GM23338 (cell line): ENCODE measurements around the gene NRCAM. TPM values are rescaled to one million over a fixed set of nuclear protein-coding genes. Genes with fewer than 3 reads are reported as not detected.

Source experiments
- ATAC-seq: fragments of 200-7000 bp; cut with Tn5 transposase; 3 replicates; pipeline ENCODE4 v1.9.1; 2020
- DNase-seq: peaks from one replicate; pipeline ENCODE4 v3.0.0-alpha.2; 2015; ENCODE audit warnings: low spot score
- H2AFZ ChIP-seq: fragments of 200-600 bp; sonication (generic); 2 replicates; pipeline ENCODE4 v1.8.0; 2016; ENCODE audit warnings: antibody characterized with exemption, mild to moderate bottlenecking, moderate library complexity
- H3F3A ChIP-seq: fragments of 200-600 bp; sonication (generic); replicated peaks from 2 replicates; pipeline ENCODE4 v1.8.0; 2017; ENCODE audit warnings: antibody characterized with exemption, mixed run types, low read depth
- H3K27ac ChIP-seq: fragments of 200-600 bp; sonication (generic); 2 replicates; pipeline ENCODE4 v1.6.1; 2016; ENCODE audit warnings: low read depth
- H3K27me3 ChIP-seq: fragments of 200-600 bp; sonication (generic); 2 replicates; pipeline ENCODE4 v1.8.0; 2016; ENCODE audit warnings: mild to moderate bottlenecking, mixed run types, moderate library complexity; ENCODE audit not compliant: insufficient read depth
- H3K36me3 ChIP-seq: fragments of 200-600 bp; sonication (generic); 2 replicates; pipeline ENCODE4 v1.8.0; 2016; ENCODE audit warnings: mild to moderate bottlenecking; ENCODE audit not compliant: insufficient read depth
- H3K4me1 ChIP-seq: fragments of 200-600 bp; sonication (generic); 2 replicates; pipeline ENCODE4 v1.8.0; 2016; ENCODE audit warnings: mild to moderate bottlenecking, moderate library complexity; ENCODE audit not compliant: insufficient read depth
- H3K4me2 ChIP-seq: fragments of 200-600 bp; sonication (generic); 2 replicates; pipeline ENCODE4 v1.7.1; 2017; ENCODE audit warnings: mixed run types
- H3K4me3 ChIP-seq: fragments of 200-600 bp; sonication (generic); 2 replicates; pipeline ENCODE4 v1.6.1; 2016; ENCODE audit warnings: mixed run types
- H3K79me2 ChIP-seq: fragments of 200-600 bp; sonication (generic); replicated peaks from 2 replicates; pipeline ENCODE4 v1.8.0; 2017; ENCODE audit warnings: mild to moderate bottlenecking; ENCODE audit not compliant: insufficient read depth
- H3K9me2 ChIP-seq: fragments of 200-600 bp; sonication (generic); 2 replicates; pipeline ENCODE4 v1.8.0; 2017; ENCODE audit not compliant: insufficient read depth
- H4K20me1 ChIP-seq: fragments of 200-600 bp; sonication (generic); replicated peaks from 2 replicates; pipeline ENCODE4 v1.8.0; 2017; ENCODE audit warnings: mild to moderate bottlenecking; ENCODE audit not compliant: insufficient read depth
- H3K27ac Mint-ChIP-seq: 2 replicates; pipeline ENCODE4 v1.8.0; 2020; ENCODE audit warnings: inconsistent platforms, mild to moderate bottlenecking, moderate library complexity, mixed read lengths
- H3K27me3 Mint-ChIP-seq: 3 replicates; pipeline ENCODE4 v1.8.0; 2022; ENCODE audit warnings: low read depth, mild to moderate bottlenecking, moderate library complexity, mixed read lengths, inconsistent platforms; ENCODE audit not compliant: insufficient read depth, poor library complexity
- H3K36me3 Mint-ChIP-seq: 3 replicates; pipeline ENCODE4 v1.8.0; 2021; ENCODE audit warnings: low read depth, mild to moderate bottlenecking, inconsistent platforms, moderate library complexity, mixed read lengths
- H3K4me1 Mint-ChIP-seq: 3 replicates; pipeline ENCODE4 v1.8.0; 2020; ENCODE audit warnings: mild to moderate bottlenecking, inconsistent platforms, mixed read lengths
- H3K4me3 Mint-ChIP-seq: 3 replicates; pipeline ENCODE4 v1.8.0; 2021; ENCODE audit warnings: moderate library complexity, mild to moderate bottlenecking, inconsistent platforms, mixed read lengths
- H3K9me3 Mint-ChIP-seq: 3 replicates; pipeline ENCODE4 v1.8.0; 2020; ENCODE audit warnings: moderate library complexity, mild to moderate bottlenecking, inconsistent platforms, mixed read lengths
- CREB1 ChIP-seq: fragments of 250-450 bp; sonication (Bioruptor Pico); IDR thresholded peaks from 2 replicates; pipeline ENCODE4 v1.5.0; 2020; ENCODE audit warnings: low read depth, mild to moderate bottlenecking, moderate library complexity
- CTCF ChIP-seq, 2 experiments: fragments of 200-600 bp in 1 of 2; sonication (generic) in 1 of 2; conservative IDR thresholded peaks; 2 replicates each; pipeline versions ENCODE4 v1.5.1 to v1.6.1; 2016 to 2017; ENCODE audit warnings: antibody characterized with exemption in 2 of 2, low read depth in 2 of 2, mild to moderate bottlenecking in 2 of 2, moderate library complexity in 1 of 2
- ETS1 ChIP-seq: IDR thresholded peaks from 2 replicates; pipeline ENCODE4 v1.6.1; 2016; ENCODE audit warnings: antibody characterized with exemption
- EZH2 ChIP-seq: fragments of 200-600 bp; sonication (generic); IDR thresholded peaks from one replicate; pipeline ENCODE4 v1.8.0; 2017; ENCODE audit warnings: antibody characterized with exemption, mild to moderate bottlenecking, low read depth; ENCODE audit not compliant: unreplicated experiment
- EZH2phosphoT487 ChIP-seq: fragments of 200-600 bp; sonication (generic); IDR thresholded peaks from one replicate; pipeline ENCODE4 v1.8.1; 2018; ENCODE audit warnings: antibody characterized with exemption; ENCODE audit not compliant: unreplicated experiment
- JUNB ChIP-seq: IDR thresholded peaks from one replicate; pipeline ENCODE4 v1.6.1; 2016; ENCODE audit warnings: antibody characterized with exemption; ENCODE audit not compliant: unreplicated experiment
- NANOG ChIP-seq: IDR thresholded peaks from 2 replicates; pipeline ENCODE4 v1.6.1; 2016; ENCODE audit warnings: antibody characterized with exemption, borderline replicate concordance
- POLR2AphosphoS5 ChIP-seq: IDR thresholded peaks from 2 replicates; pipeline ENCODE4 v1.6.1; 2016; ENCODE audit warnings: antibody characterized with exemption, low read depth
- REST ChIP-seq: IDR thresholded peaks from one replicate; pipeline ENCODE4 v1.6.1; 2018; ENCODE audit warnings: antibody characterized with exemption; ENCODE audit not compliant: unreplicated experiment
- STAT1 ChIP-seq: IDR thresholded peaks from one replicate; pipeline ENCODE4 v1.6.1; 2016; ENCODE audit warnings: antibody characterized with exemption; ENCODE audit not compliant: unreplicated experiment
- ZNF114 ChIP-seq: fragments of 250-450 bp; sonication (Bioruptor Pico); IDR thresholded peaks from 2 replicates; pipeline ENCODE4 v1.5.0; 2020; ENCODE audit warnings: mild to moderate bottlenecking, moderate library complexity
- ZNF331 ChIP-seq: fragments of 250-450 bp; sonication (Bioruptor Pico); IDR thresholded peaks from 2 replicates; pipeline ENCODE4 v1.5.0; 2020; ENCODE audit warnings: low read depth, mild to moderate bottlenecking, moderate library complexity
- ZNF462 ChIP-seq: fragments of 250-450 bp; sonication (Bioruptor Pico); IDR thresholded peaks from 2 replicates; pipeline ENCODE4 v1.5.0; 2020; ENCODE audit warnings: mild to moderate bottlenecking, moderate library complexity
- polyA plus RNA-seq: library from polyadenylated mRNA; unstranded; fragments of >200 nt; fragmentation: Nextera tagmentation; extraction: Ambion mirVana; gene quantifications from 2 replicates; pipeline ENCODE4 v1.2.1, GENCODE V29; 2016
- total RNA-seq: library from RNA; depleted of rRNA; stranded (reverse); fragments of >200 nt; shearing (Covaris generic); gene quantifications from 2 replicates; pipeline ENCODE4 v1.2.3, GENCODE V29; 2014

Gene NRCAM
- total and polyA plus RNA-seq, 2 experiments from 2014 or later = 2.5 to 6.8 TPM

GRCh38 chr7:108303332-108303731 is 152.9 kb downstream of the NRCAM start:
- peaks cover 5% of the 10 kb centered on the region; the same call in 2 of the 3 replicates for H3K4me1 Mint-ChIP-seq
- no peaks in the 10 kb centered on the region for H3K9me3 Mint-ChIP-seq
- Histone ChIP-seq H3K9me2 (no peaks in the 10 kb centered on the region), H2AFZ (no peak overlapping the region), H3K4me2 (no peak overlapping the region), H3K79me2 (no peaks in the 10 kb centered on the region), H3K4me1 (no peaks in the 10 kb centered on the region), H3F3A (no peaks in the 10 kb centered on the region), H3K4me3 (no peak overlapping the region), H4K20me1 (no peaks in the 10 kb centered on the region), H3K27ac (no peak overlapping the region), H3K27me3 (no peaks in the 10 kb centered on the region), H3K36me3 (no peaks in the 10 kb centered on the region)
- DNase-seq = no peak
- H3K4me3 Mint-ChIP-seq = no peak overlapping the region
- no peak overlapping the region for H3K27ac Mint-ChIP-seq
- no peaks in the 10 kb centered on the region for H3K27me3 Mint-ChIP-seq
- TF ChIP-seq ZNF114 (CRISPR knock-in tag) = no peak
- TF ChIP-seq NANOG = no peak
- TF ChIP-seq EZH2phosphoT487 = no peak
- TF ChIP-seq POLR2AphosphoS5 = no peak
- TF ChIP-seq ETS1 = no peak
- TF ChIP-seq EZH2 = no peak
- no peak for TF ChIP-seq STAT1
- TF ChIP-seq ZNF462 (CRISPR knock-in tag) = no peak
- TF ChIP-seq ZNF331 (CRISPR knock-in tag) = no peak
- no peak for TF ChIP-seq REST
- no peak for TF ChIP-seq CTCF (conservative IDR thresholded peaks at IDR 0.05; ENCODE audit: low read depth in 2 of 2)
- no peak for TF ChIP-seq JUNB
- no peak for TF ChIP-seq CREB1 (CRISPR knock-in tag)
- H3K36me3 Mint-ChIP-seq = no peaks in the 10 kb centered on the region
- no peak for ATAC-seq
